NCI-H1930 (cell line): Measurements from ENCODE around the gene GNG7.
A peak's percentile ranks its signal among the peaks of the same experiment; 100 is the strongest.

Experiments
- DNase-seq, 2 experiments: peaks; one replicate each; lab custom pipeline; 2025; lab: John Stamatoyannopoulos, UW

GNG7 gene

DNA sequence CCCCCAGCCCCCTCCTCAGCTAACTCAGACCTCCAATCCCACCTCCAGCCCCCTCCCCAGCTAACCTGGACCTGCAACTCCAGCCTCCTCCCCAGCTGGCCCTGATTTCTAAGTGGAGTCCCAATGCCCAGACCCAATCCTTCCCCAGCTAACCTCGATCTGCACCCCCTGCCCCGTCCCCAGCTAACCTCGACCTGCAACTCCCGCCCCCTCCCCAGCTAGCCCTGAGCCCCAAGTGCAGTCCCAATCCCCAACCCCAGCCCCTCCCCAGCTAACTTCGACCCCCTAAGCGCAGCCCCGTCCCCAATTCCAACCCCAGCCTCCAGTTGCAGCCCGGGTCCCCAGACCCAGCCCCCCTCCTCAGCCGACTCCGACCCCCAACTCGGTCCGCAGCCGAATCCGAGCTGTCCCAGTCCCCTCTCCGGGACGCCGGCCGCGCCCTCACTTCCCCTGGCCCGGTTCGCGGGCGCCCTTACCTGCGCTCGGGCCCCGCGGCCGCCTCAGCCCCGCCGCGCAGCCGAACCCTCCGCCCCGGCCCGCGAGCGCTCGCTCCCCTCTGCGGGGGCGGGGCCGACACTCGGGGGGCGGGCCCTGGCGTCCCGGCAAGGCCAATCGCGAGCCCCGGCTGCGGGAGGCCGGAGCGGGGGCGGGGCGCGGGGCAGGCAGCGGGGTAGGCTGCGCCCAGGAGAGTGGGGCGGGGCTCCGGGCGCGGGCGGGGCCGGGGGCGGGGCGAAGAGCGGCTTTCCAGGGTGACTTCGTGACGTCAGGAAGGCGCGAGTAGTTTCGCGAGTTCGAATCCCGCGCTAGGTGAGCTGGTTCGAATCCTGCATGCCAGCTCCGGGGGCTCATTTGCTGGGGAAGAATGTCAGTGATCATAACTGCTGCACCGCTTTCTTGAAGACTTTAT, at the start of gene GNG7:
Gene GNG7 (minus strand): TSS at position 525 of the 907 bp plus-strand sequence. CDS start 182,006 bp downstream, outside the sequence.
- peak; percentile 50 to 73 for DNase-seq

DNA sequence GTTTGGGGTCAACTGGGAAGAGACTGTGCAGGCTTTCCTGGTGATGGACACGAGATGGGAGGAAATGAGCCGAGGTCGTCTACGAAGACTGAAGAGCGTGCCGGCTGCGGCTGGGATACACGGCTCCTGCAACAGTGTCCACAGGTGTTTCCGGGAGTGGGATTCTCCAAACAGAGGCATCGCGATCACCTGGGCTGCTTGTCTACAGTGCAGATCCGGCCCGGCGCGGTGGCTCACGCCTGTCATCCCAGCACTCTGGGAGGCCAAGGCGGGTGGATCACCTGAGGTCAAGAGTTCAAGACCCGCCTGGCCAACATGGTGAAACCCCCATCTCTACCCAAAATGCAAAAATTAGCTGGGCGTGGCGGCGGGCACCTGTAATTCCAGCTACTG, 48.9 kb upstream of the GNG7 start:
- no peak for DNase-seq

DNA sequence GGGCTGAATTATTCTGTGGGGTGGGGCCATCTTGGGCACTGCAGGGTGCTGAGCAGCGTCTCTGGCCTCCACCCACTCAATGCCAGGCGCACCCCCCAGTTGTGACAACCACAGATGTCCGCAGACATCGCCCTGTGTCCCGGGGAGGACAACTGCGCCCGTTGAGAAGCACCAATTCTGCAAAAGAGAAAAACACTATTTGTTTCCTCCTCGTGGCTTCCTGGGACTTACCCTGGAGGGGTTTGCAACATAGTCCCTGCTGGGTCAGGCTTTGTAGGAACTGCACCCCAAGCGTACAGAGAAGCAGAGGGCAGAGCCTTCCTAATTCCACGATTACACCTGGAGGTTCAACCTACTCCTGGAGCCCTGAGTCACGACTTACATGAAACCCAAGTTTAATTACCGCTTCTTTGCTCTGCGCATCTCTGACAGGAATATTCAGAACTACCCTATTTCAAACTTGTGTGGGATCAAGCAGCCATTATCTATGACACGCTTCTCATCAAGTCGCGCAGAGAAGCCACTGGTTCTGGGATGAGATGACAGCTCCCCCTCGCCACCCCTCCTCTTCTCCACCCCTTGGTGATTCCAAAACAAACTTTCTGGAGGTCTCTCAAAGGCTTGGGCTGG, 48.4 kb upstream of the GNG7 start:
- no peak for DNase-seq

- DNase-seq, result no peak
These were observed 44.9 kb upstream of the GNG7 start for GRCh38 chr19:2747349-2747748.

DNA sequence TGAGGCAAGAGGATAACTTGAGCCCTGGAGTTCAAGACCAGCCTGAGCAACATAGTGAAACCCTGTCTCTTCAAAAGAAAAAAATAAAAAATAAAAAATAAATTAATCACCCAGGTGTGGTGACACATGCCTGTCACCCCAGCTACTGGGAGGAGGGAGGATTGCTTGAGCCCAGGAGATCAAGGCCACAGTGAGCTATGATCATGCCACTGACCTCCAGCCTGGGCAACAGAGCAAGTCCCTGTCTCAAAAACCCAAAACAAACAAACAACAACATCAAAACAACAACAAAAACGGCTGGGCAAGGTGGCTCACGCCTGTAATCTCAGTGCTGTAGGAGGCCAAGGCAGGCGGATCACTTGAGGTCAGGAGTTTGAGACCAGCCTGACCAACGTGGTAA, 41.6 kb upstream of the GNG7 start:
- no peak for DNase-seq

DNA sequence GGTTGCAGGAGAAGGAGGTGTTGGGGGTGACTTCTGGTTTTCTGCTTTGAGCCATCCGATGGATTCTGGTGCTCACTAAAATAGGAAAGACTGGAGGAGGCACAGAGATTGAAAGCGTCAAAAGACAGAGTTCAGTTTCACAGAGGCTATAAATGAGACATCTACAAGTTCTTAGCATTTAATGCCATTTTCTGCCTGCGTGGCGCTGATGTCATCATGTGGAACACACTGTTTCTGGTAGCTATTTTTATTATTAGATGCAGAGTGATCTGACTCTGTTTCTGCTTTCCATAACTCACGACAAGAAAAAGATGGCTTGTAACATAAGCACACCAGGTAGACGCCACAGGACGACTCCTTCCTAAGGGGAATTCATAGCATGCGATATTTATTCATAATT, 40.6 kb upstream of the GNG7 start:
- no peak for DNase-seq

DNA sequence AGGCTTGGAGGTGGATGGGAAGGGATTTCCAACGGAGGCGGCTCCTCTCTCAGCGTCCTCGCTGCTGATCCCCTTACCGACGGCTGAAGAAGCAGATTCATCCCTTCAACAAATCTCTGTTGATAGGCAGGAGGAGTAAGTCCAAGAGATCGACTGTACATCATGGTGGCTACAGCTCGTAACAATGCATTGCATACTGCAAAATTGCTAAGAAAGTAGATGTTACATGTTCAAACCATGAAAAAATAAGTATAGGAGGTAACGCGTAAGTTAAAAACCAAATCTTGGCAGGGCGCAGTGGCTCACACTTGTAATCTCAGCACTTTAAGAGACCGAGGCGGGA, 37.8 kb upstream of the GNG7 start:
- no peak for DNase-seq

DNA sequence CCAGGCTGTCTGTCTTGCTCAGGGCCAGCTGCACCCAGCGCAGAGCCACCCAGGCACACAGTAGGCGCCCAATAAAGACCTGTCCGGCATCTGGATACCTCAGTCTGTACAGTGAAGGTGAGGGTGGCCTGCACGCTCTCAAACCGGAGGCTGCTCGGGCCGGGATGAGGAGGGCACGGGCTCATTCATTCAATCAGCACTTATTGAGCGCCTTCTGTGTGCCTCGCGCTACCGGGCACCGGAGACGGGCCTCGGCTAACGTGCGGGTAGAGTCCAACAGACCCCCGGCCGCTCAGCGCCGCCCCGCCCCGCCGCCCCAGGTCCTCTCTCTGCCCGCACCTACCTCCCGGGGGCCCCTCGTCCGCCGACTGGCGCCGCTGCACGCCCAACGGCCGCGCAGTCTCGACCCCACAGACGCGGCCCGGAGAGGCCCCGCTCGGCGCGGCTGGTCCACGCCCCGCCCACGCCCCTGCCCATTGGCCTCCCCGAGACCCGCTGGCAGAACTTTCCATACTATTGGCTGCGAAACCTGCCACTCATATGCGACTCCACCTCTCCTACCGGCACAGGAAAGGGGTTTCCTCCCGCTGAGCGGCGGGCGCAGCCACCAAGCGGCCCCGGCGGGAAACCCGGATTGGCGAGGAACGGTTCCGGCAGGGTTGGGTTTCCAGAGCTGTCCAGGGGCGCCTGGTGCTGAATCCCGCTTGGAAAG, 37.3 kb upstream of the GNG7 start, which contains the start of gene SLC39A3:
Gene SLC39A3 (minus strand): TSS at position 416 of the 712 bp plus-strand sequence. CDS start 2,760 bp downstream, outside the sequence.
- peak; percentile 84 to 92 for DNase-seq

GRCh38 chr19:2736550-2737190, 34.2 kb upstream of the GNG7 start:
- DNase-seq, result no peak

GRCh38 chr19:2735374-2735773, 32.9 kb upstream of the GNG7 start:
- DNase-seq, result no peak

DNA sequence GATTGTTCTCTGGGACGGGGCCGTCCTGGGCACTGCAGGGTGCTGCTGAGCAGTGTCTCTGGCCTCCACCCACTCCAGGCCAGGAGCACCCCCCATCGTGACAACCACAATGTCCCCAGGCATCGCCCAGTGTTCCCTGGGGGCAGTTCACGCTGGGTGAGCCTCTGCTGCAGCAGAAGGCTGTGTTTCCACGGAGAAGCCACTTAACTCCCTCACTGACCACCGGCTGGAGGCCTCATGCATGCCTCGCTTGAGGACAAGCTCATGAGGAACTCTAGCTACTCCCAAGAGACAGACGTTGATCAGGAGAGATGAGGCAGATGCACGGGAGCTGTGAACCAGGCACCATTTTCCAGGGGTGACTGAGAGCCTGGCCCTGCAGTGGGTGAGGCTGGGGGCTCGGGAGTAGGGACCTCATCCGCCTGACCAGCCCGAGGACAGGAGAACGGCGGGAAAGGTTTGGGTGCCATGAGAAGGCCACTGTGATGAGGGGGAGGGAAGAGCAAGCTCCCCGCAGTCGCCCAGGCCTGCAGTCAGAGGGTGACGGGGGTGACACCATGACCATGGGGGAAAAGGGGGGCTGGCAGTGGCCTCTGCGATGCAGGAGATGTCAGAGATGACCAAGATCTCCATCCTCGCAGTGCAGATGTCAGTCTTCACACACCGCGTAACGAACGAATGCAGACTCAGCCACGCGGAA, 32.2 kb upstream of the GNG7 start:
- no peak for DNase-seq

GRCh38 chr19:2733930-2734588, 31.6 kb upstream of the GNG7 start:
- DNase-seq, result no peak

DNA sequence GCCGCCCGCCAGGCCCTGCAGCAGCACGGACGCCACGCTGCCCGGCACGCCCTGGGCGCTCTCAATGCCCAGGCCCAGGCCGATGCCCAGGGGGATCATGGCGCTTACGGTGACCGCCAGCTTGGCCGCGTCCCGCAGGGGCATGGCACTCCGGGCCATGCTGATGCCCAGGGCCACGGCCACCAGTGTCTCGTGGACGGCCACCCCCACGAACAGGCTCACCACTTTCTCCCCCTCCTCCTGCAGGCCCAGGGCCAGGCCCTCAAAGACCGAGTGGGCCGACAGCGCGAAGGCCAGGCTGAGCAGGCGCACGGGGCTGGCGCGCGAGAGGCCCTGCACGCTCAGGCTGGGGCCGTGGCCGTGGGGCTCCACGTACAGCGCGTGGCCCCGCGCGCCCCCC, 30.4 kb upstream of the GNG7 start:
- no peak for DNase-seq

GRCh38 chr19:2732157-2732725, 29.7 kb upstream of the GNG7 start:
- no peak for DNase-seq

DNA sequence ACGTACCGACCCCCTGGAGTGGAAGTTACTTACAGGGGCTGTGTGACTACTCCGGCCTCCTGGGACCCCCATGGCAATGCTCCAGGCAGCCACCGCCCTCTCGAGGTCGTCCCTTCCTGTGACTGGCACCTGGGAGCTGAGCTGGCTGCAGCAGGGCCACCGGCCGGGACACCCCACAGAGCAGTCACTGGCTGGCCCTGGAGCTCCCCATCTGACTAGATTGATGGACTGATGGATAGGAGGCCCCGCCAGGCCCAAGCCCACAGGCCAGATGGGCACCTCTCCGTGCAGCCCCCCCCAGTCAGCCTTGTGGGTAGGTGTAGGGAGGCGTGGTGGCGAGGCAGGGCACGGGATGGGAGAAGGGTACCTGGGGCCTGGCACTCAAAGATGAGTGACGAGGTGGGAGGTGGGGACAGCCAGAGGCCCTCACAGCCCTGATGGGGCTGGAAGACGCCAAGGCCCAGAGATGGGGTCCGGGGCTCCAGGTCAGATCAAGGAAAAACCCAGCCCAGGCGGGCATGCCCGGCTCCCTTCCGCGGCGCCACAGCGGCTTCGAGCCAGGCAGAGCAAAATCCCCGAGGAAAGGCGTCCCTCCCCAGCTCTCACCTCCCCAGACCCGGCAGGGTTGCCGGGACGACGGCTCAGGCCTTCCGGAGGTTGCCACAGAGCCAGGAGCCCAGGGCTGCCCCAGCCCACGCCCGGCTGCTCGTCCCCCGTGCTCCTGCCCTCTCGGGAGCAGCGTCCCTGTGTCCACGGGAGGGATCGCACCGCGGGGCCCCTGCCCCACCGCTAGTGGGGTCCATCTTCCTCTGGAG, 28.9 kb upstream of the GNG7 start:
- no peak for DNase-seq

DNA sequence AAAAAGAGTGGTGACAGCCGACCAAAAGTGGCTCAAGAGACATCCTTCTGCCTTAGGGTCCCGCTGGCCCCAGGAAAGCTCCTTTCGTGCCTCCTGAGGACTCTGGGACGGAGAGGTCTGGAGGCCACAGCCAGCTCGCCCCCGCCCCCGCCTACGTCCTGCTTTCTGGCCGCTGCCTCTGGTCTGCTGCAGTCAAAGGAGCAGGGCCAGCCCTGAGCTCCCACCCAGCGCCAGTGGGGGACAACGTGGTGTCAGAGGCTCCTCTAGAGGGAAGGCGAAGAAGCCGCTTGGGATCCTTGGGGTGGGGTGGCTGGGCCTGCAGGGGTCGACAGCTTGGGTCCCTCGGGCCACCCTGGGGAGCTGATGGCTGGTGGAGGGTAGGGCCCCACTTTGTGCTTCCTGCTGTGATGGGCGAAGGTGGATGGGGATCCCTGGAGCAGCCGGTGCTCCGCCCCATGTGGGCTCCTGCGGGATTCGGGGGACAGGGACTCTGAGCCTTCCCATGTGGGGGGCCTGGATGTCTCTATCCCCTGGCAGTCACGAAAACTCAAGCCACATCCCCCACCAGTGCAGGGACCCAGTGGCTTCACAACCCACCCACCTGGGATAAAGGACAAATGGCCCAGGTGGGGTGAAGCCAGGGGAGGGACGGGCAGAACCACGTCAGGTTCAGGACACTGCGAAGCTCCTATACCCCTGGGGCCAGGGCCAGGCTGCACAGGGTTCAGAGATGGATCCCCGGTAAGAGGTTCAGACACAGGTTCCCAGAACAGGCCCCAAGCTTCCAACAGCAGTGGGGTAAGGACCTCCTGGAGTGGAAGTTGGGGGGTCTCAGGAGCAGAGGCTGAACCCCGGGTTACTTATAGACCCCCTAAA, 27.7 kb upstream of the GNG7 start:
- DNase-seq, result no peak

DNA sequence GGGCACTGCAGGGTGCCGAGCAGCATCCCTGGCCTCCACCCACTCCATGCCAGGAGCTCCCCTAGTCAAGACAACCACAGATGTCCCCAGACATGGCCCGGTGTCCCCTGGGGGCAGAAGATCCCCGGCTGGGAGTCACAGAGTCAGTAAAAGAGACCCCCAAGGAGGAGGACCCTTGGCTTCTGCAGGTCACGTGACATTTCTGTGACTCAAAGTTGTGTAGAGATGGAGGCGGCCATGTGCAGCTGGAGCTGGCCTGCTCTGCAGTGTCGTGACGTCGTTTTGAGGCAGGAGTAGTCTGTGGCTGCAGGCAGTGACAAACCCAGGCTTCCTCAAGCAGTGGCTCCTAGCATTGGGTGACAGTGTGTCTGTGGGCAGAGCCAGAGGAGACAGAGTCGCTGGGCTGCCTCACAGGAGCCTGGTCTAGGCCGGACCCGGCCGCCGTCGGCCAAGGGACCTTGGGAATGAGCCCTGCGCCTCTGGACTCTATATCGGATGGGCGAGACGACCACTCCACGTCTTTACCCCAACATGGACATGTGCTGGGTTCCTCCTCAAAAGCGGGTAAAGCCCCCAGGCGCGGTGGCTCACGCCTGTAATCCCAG, 26.4 kb upstream of the GNG7 start:
- no peak for DNase-seq

- no peak for DNase-seq
These were observed 25.1 kb upstream of the GNG7 start for GRCh38 chr19:2727640-2727944.
